CD4-positive, alpha-beta T cell treated with Interleukin-21 for 1 hour (primary cell): ENCODE results near the gene FBLN2.
A peak's percentile ranks its signal among the peaks of the same experiment; 100 is the strongest.

Experiments used
- DNase-seq: peaks from one replicate; pipeline ENCODE4 v3.0.0-alpha.2; 2020

Gene FBLN2

GRCh38 chr3:13533885-13534301 lies 15.0 kb upstream of the FBLN2 start:
- DNase-seq = no peak

GRCh38 chr3:13535526-13535875 lies 13.4 kb upstream of the FBLN2 start:
- no peak for DNase-seq

GRCh38 chr3:13535905-13536304 lies 13.0 kb upstream of the FBLN2 start:
- DNase-seq = no peak

- no peak for DNase-seq
Observed at GRCh38 chr3:13536432-13536831, 12.5 kb upstream of the FBLN2 start.

GRCh38 chr3:13536832-13537231 lies 12.1 kb upstream of the FBLN2 start:
- no peak for DNase-seq

GRCh38 chr3:13537244-13537908 lies 11.5 kb upstream of the FBLN2 start:
- no peak for DNase-seq

- no peak for DNase-seq
Observed at GRCh38 chr3:13537909-13538296, 11.0 kb upstream of the FBLN2 start.

- no peak for DNase-seq
Observed at GRCh38 chr3:13538520-13539291, 10.2 kb upstream of the FBLN2 start.

- DNase-seq = no peak
Observed at GRCh38 chr3:13539292-13539638, 9.7 kb upstream of the FBLN2 start.

- DNase-seq = no peak
Observed at GRCh38 chr3:13539671-13540070, 9.3 kb upstream of the FBLN2 start.

GRCh38 chr3:13540297-13540995 lies 8.5 kb upstream of the FBLN2 start:
- no peak for DNase-seq

GRCh38 chr3:13541691-13542090 lies 7.2 kb upstream of the FBLN2 start:
- DNase-seq = no peak

GRCh38 chr3:13542142-13542541 lies 6.8 kb upstream of the FBLN2 start:
- DNase-seq = no peak

GRCh38 chr3:13543253-13543652 lies 5.7 kb upstream of the FBLN2 start:
- DNase-seq = no peak

GRCh38 chr3:13544293-13544831 lies 4.6 kb upstream of the FBLN2 start:
- DNase-seq = peak; percentile 44

GRCh38 chr3:13544951-13545651 lies 3.8 kb upstream of the FBLN2 start:
- DNase-seq = no peak

GRCh38 chr3:13545952-13546454 lies 2.9 kb upstream of the FBLN2 start:
- no peak for DNase-seq

- no peak for DNase-seq
Observed at GRCh38 chr3:13546667-13547171, 2.2 kb upstream of the FBLN2 start.

- no peak for DNase-seq
Observed at GRCh38 chr3:13547591-13548371, 1.1 kb upstream of the FBLN2 start.

- DNase-seq = peak; percentile 5
Observed at GRCh38 chr3:13549623-13550422, 898 bp downstream of the FBLN2 start.

- no peak for DNase-seq
Observed at GRCh38 chr3:13550423-13550690, 1.4 kb downstream of the FBLN2 start.
